ENCODE data around the gene CYP4F22.

CYP4F22 gene

DNA sequence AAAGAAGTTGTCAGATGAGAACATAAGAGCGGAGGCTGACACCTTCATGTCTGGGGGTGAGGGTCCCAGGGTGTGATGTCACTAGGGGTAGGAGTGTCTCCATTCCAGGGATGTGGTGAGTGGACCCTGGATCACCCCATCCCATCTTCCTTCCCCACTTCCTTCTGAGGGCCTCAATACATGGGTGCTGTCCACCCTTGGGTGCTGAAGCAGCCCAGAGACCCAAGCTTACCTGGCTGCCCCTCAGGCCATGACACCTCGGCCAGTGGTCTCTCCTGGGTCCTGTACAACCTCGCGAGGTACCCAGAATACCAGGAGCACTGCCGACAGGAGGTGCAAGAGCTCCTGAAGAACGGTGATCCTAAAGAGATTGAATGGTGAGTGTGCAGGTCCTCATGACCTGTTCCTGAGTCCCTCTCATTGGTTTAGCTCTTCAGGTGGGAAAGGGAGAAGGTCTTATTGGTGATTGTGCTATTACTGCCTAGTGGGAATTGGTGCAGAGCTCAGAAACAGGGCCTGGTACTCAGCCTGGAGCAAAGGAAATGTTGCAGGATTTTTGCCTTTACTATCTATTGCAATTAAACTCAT is 69.0 kb downstream of the CYP4F22 start:
- Histone ChIP-seq H3K4me3 (ENCODE audit: low read length) (no peak overlapping the region), H3K4me1 (ENCODE audit: low read length) (no peaks in the 10 kb centered on the region), H3K9me3 (replicated peaks; ENCODE audit: insufficient read depth, low read length) (no peaks in the 10 kb centered on the region), H4K20me1 (ENCODE audit: insufficient read depth, low read length) (no peaks in the 10 kb centered on the region), H3K9ac (ENCODE audit: low read length) (no peak overlapping the region), H3F3A (ENCODE audit: insufficient read depth, low read length) (no peaks in the 10 kb centered on the region), H3K27ac (ENCODE audit: low read length) (no peak overlapping the region), H3K4me2 (ENCODE audit: low read depth, low read length) (no peak overlapping the region), H2AFZ (ENCODE audit: low read length) (no peak overlapping the region), H3K36me3 (replicated peaks; ENCODE audit: insufficient read depth, low read length) (no peaks in the 10 kb centered on the region), H3K27me3 (replicated peaks; ENCODE audit: insufficient read depth, low read length) (peaks cover 77% of the 10 kb centered on the region), H3K79me2 (ENCODE audit: low read length) (no peaks in the 10 kb centered on the region), H3K9me2 (replicated peaks; ENCODE audit: insufficient read depth, low read length) (no peaks in the 10 kb centered on the region)
- TF ChIP-seq EZH2phosphoT487 (IDR thresholded peaks at IDR 0.05; ENCODE audit: low read length) = no peak
- TF ChIP-seq, protein P1, sequence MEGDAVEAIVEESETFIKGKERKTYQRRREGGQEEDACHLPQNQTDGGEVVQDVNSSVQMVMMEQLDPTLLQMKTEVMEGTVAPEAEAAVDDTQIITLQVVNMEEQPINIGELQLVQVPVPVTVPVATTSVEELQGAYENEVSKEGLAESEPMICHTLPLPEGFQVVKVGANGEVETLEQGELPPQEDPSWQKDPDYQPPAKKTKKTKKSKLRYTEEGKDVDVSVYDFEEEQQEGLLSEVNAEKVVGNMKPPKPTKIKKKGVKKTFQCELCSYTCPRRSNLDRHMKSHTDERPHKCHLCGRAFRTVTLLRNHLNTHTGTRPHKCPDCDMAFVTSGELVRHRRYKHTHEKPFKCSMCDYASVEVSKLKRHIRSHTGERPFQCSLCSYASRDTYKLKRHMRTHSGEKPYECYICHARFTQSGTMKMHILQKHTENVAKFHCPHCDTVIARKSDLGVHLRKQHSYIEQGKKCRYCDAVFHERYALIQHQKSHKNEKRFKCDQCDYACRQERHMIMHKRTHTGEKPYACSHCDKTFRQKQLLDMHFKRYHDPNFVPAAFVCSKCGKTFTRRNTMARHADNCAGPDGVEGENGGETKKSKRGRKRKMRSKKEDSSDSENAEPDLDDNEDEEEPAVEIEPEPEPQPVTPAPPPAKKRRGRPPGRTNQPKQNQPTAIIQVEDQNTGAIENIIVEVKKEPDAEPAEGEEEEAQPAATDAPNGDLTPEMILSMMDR (IDR thresholded peaks at IDR 0.05; ENCODE audit: low read length) = no peak
- no peak for TF ChIP-seq EZH2 (optimal IDR thresholded peaks at IDR 0.05; ENCODE audit: low read depth, low read length)
- no peak for DNase-seq

DNA sequence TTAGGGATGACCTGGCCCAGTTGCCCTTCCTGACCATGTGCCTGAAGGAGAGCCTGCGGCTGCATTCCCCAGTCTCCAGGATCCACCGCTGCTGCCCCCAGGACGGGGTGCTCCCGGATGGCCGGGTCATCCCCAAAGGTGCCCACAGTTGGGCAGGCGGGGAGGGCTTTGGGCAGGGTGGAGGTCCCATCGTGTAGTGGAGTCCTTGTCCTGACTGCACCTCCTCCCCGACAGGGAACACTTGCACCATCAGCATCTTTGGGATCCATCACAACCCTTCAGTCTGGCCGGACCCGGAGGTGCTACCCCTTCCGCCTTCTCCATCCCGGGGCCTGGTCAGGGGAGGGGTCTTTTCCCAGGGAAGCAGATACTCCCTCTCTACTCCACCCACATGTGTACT is 75.0 kb downstream of the CYP4F22 start:
- Histone ChIP-seq H3F3A (ENCODE audit: insufficient read depth, low read length) (no peaks in the 10 kb centered on the region), H3K27ac (ENCODE audit: low read length) (no peak overlapping the region), H3K9me2 (replicated peaks; ENCODE audit: insufficient read depth, low read length) (no peaks in the 10 kb centered on the region)

DNA sequence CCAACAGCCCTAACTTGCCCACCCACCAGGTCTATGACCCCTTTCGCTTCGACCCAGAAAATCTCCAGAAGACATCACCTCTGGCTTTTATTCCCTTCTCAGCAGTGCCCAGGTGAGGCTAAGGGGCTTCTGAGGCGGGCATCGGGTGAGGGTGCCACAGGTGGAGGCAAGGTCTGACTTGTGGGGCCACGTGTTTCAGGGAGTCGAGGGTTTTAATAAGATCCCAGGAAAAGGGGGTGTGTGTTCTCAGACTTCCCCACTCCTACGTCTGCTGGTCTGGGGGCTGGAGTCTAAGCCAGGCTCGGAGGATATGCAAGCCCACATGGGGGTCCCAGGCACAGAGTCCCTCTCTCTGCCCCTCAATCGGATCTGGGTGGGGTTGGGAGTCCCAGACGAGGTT is 75.8 kb downstream of the CYP4F22 start:
- Histone ChIP-seq H3K27ac (ENCODE audit: low read length) (no peak overlapping the region), H3F3A (ENCODE audit: insufficient read depth, low read length) (no peaks in the 10 kb centered on the region), H3K4me1 (ENCODE audit: low read length) (no peaks in the 10 kb centered on the region), H3K4me2 (ENCODE audit: low read depth, low read length) (no peak overlapping the region; the same call in 1 of the 2 replicates), H3K4me3 (ENCODE audit: low read length) (no peak overlapping the region), H3K27me3 (replicated peaks; ENCODE audit: insufficient read depth, low read length) (peaks cover 76% of the 10 kb centered on the region), H3K36me3 (replicated peaks; ENCODE audit: insufficient read depth, low read length) (no peaks in the 10 kb centered on the region), H2AFZ (ENCODE audit: low read length) (no peak overlapping the region), H3K9me2 (replicated peaks; ENCODE audit: insufficient read depth, low read length) (no peaks in the 10 kb centered on the region), H4K20me1 (ENCODE audit: insufficient read depth, low read length) (no peaks in the 10 kb centered on the region), H3K9ac (ENCODE audit: low read length) (no peak overlapping the region), H3K79me2 (ENCODE audit: low read length) (no peaks in the 10 kb centered on the region), H3K9me3 (replicated peaks; ENCODE audit: insufficient read depth, low read length) (no peaks in the 10 kb centered on the region)
- no peak for DNase-seq
- TF ChIP-seq EZH2 (optimal IDR thresholded peaks at IDR 0.05; ENCODE audit: low read depth, low read length) = no peak
- TF ChIP-seq EZH2phosphoT487 (IDR thresholded peaks at IDR 0.05; ENCODE audit: low read length) = no peak
- TF ChIP-seq, protein P1 (IDR thresholded peaks at IDR 0.05; ENCODE audit: low read length) = no peak

More for the DNA sequence above, 75.0 kb downstream of the CYP4F22 start:
- DNase-seq = no peak
- H4K20me1 ChIP-seq (ENCODE audit: insufficient read depth, low read length) = no peaks in the 10 kb centered on the region
- H3K4me3 ChIP-seq (ENCODE audit: low read length) = no peak overlapping the region
- peaks cover 75% of the 10 kb centered on the region for H3K27me3 ChIP-seq (replicated peaks; ENCODE audit: insufficient read depth, low read length)
- H3K9me3 ChIP-seq (replicated peaks; ENCODE audit: insufficient read depth, low read length) = no peaks in the 10 kb centered on the region
- no peaks in the 10 kb centered on the region for H3K79me2 ChIP-seq (ENCODE audit: low read length)
- no peaks in the 10 kb centered on the region for H3K4me1 ChIP-seq (ENCODE audit: low read length)
- no peak overlapping the region for H3K4me2 ChIP-seq (ENCODE audit: low read depth, low read length)
- H3K9ac ChIP-seq (ENCODE audit: low read length) = no peak overlapping the region
- TF ChIP-seq, protein P1 (IDR thresholded peaks at IDR 0.05; ENCODE audit: low read length) = no peak
- TF ChIP-seq EZH2phosphoT487 (IDR thresholded peaks at IDR 0.05; ENCODE audit: low read length) (no peak), EZH2 (optimal IDR thresholded peaks at IDR 0.05; ENCODE audit: low read depth, low read length) (no peak)
- no peaks in the 10 kb centered on the region for H3K36me3 ChIP-seq (replicated peaks; ENCODE audit: insufficient read depth, low read length)
- no peak overlapping the region for H2AFZ ChIP-seq (ENCODE audit: low read length)
